Right lobe of liver (tissue), 6 donors: ENCODE data around the gene KIZ. TPM values are rescaled to one million over a fixed set of nuclear protein-coding genes. Genes with fewer than 3 reads are reported as not detected.

Source experiments
- ATAC-seq, 4 donors: fragments of 200-7000 bp; cut with Tn5 transposase; one replicate each; pipeline ENCODE4 v1.9.1; 2020; ENCODE audit warnings: mild to moderate bottlenecking in 4 of 4, moderate library complexity in 4 of 4
- DNase-seq, 3 donors: peaks; one replicate each; pipeline ENCODE4 v3.0.0-alpha.2; 2020
- H3K27ac ChIP-seq, 3 donors: fragments of 200-600 bp; one replicate each; pipeline ENCODE4 v1.8.0; 2022
- H3K27me3 ChIP-seq, 2 donors: fragments of 200-600 bp; one replicate each; pipeline ENCODE4 v1.8.0; 2022
- H3K36me3 ChIP-seq, 4 donors: fragments of 200-600 bp; sonication (generic) in 1 of 4; one replicate each; pipeline versions ENCODE4 v1.5.1 to v1.8.0; 2017 to 2022; ENCODE audit warnings: control low read depth in 1 of 4
- H3K4me1 ChIP-seq, 4 donors: fragments of 200-600 bp; sonication (generic) in 1 of 4; one replicate each; pipeline versions ENCODE4 v1.5.1 to v1.8.0; 2017 to 2022; ENCODE audit warnings: control low read depth in 1 of 4
- H3K4me3 ChIP-seq, 3 donors: fragments of 200-600 bp; one replicate each; pipeline ENCODE4 v1.8.0; 2022
- H3K9me3 ChIP-seq, 4 donors: fragments of 200-600 bp; sonication (generic) in 1 of 4; one replicate each; pipeline versions ENCODE4 v1.5.1 to v1.8.0; 2017 to 2022; ENCODE audit warnings: control low read depth in 1 of 4
- POLR2A ChIP-seq: fragments of 450-650 bp; IDR thresholded peaks from one replicate; pipeline ENCODE4 v1.6.1; 2017; ENCODE audit warnings: antibody characterized with exemption, mild to moderate bottlenecking
- WGBS: methylation state at CpG from one replicate; pipeline ENCODE4 v1.1.6; 2018; ENCODE audit warnings: low coverage, low lambda C conversion rate; ENCODE audit not compliant: insufficient coverage; ENCODE audit errors: missing lambda C conversion rate; 5-methylcytosine and 5-hydroxymethylcytosine counted together
- intact Hi-C, 2 donors: fragments of 100-400 bp; cut with DNase I; formaldehyde crosslinking; loops; one replicate each; pipeline versions ENCODE4 v1.11.2 to v1.14.1; 2022
- total RNA-seq, 6 experiments: library from RNA; depleted of rRNA in 2 of 6; stranded (reverse); fragments of >200 nt in 2 of 6; fragmentation: NEBNext Ultra II Directional in 3 of 6; extraction: Animal tissue kit (Norgen Biotek cat#: 25700) in 3 of 6; gene quantifications; one replicate each; pipeline versions ENCODE4 v1.1.0 to v1.2.4, GENCODE V29; 2016 to 2023
- TF ChIP-seq, protein P1 (sequence below), 4 donors: fragments of 200-600 bp in 3 of 4; fragments of 450-650 bp in 1 of 4; IDR thresholded peaks; one replicate each; pipeline versions ENCODE4 v1.5.1 to v1.8.0; 2016 to 2022; ENCODE audit warnings: antibody characterized with exemption in 4 of 4, mild to moderate bottlenecking in 2 of 4
- donor health status: DM: no; HTN: yes; CAD: no.
- donor health status: DM: no; HTN: no; CAD: no.
- donor health status: DM: no; HTN: no; CAD: no.
- donor health status: DM: no; HTN: yes; CAD: no.
- donor health status: DM: no; HTN: yes; CAD: no.

The KIZ gene
- total RNA-seq, 6 experiments from 2014 or later = 5.1 to 11.5 (median 7.4) TPM

DNA sequence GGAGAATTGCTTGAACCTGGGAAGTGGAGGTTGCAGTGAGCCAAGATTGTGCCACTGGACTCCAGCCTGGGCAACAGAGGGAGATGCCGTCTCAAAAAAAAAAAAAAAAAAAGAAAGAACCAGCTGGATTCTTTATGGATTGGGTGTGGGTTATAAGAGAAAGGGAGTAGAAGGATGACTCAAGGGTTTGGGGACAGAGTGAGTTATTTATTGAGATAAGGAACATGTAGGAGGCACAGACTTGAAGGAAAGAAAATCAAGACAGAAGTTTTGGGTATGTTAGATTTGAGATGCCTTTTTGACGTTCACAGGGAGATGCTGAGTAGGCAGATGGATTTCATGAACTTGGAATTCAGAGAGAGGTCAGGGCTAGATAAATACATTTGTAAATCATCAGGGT lies 47.6 kb downstream of the KIZ start:
- no peak overlapping the region for H3K27ac ChIP-seq
- H3K4me3 ChIP-seq = no peak overlapping the region
- no peak for TF ChIP-seq POLR2A
- TF ChIP-seq, protein P1, sequence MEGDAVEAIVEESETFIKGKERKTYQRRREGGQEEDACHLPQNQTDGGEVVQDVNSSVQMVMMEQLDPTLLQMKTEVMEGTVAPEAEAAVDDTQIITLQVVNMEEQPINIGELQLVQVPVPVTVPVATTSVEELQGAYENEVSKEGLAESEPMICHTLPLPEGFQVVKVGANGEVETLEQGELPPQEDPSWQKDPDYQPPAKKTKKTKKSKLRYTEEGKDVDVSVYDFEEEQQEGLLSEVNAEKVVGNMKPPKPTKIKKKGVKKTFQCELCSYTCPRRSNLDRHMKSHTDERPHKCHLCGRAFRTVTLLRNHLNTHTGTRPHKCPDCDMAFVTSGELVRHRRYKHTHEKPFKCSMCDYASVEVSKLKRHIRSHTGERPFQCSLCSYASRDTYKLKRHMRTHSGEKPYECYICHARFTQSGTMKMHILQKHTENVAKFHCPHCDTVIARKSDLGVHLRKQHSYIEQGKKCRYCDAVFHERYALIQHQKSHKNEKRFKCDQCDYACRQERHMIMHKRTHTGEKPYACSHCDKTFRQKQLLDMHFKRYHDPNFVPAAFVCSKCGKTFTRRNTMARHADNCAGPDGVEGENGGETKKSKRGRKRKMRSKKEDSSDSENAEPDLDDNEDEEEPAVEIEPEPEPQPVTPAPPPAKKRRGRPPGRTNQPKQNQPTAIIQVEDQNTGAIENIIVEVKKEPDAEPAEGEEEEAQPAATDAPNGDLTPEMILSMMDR (IDR thresholded peaks at IDR 0.05) = no peak
- no peaks in the 10 kb centered on the region for H3K4me1 ChIP-seq
- no peaks in the 10 kb centered on the region for H3K36me3 ChIP-seq
- 68% methylated on average over 2 of the region's 2 CpGs for WGBS
- DNase-seq (no peak), ATAC-seq (no peak)
- H3K27me3 ChIP-seq = no peaks in the 10 kb centered on the region
- intact Hi-C loops = no loop called here
- H3K9me3 ChIP-seq = no peaks in the 10 kb centered on the region

DNA sequence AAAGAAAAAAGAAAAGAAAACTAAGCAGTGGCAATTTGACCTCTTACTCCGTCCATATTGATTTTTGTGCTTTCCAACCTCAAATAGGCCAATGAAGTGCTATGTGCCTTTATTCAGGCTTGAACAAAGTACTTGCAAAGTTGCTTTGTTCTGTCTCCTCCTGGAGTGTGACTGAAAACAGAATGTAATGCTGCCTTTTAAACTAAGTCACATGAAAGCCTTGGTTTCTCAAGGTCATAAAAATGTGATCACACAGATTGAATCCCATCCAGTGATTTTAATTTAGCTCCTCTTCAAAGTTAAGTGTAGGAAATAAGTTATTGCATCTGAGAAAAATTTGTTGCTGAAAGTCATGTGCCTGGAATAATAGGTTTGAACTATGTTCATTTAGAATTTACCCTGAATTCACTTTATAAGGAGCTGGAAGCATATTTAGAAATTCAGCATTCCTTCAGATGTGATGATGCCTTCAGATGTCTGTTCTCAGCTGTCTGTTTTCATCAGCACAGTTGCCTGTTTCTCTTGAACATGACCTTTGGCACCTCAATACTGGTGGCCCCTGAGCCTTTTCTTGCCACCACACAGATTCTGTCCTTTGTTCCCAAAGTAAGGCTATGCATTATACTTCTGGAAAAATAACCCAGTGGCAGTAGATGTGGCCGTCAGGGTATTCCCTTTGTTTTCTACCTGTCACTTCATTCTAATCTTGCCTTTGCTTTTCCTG lies 48.8 kb downstream of the KIZ start:
- ATAC-seq = peak in 1 of 4 donors; percentile 42
- intact Hi-C loops = no loop called here
- no peaks in the 10 kb centered on the region for H3K4me1 ChIP-seq
- no peak for DNase-seq
- H3K4me3 ChIP-seq = no peak overlapping the region
- no peak overlapping the region for H3K27ac ChIP-seq
- no peaks in the 10 kb centered on the region for H3K9me3 ChIP-seq
- 55% methylated on average over 2 of the region's 2 CpGs for WGBS
- no peaks in the 10 kb centered on the region for H3K27me3 ChIP-seq
- TF ChIP-seq, protein P1 (IDR thresholded peaks at IDR 0.05) = no peak
- no peak for TF ChIP-seq POLR2A
- H3K36me3 ChIP-seq = no peaks in the 10 kb centered on the region

DNA sequence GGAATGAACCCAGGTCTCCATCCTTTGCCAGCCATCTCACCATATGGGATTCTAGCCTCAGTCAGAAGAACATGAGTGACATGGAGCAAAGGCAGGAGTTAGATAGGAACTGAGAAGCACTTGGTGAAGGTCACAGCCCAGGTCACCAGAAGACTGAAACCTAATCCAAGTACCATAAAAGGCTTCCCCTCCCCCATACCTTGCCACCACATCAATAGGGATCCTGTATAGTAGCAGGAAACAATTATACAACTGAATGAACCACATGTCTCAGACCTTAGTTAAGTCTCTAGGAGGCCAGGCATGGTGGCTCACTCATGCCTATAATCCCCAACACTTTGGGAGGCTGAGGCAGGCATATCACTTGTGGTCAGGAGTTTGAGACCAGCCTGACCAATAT lies 49.6 kb downstream of the KIZ start:
- no peak for TF ChIP-seq POLR2A
- TF ChIP-seq, protein P1 (IDR thresholded peaks at IDR 0.05) = no peak
- H3K36me3 ChIP-seq = no peaks in the 10 kb centered on the region
- no peaks in the 10 kb centered on the region for H3K9me3 ChIP-seq
- no peaks in the 10 kb centered on the region for H3K27me3 ChIP-seq
- ATAC-seq (no peak), DNase-seq (no peak)
- intact Hi-C loops = no loop called here
- no peaks in the 10 kb centered on the region for H3K4me1 ChIP-seq
- H3K27ac ChIP-seq = no peak overlapping the region
- H3K4me3 ChIP-seq = no peak overlapping the region

DNA sequence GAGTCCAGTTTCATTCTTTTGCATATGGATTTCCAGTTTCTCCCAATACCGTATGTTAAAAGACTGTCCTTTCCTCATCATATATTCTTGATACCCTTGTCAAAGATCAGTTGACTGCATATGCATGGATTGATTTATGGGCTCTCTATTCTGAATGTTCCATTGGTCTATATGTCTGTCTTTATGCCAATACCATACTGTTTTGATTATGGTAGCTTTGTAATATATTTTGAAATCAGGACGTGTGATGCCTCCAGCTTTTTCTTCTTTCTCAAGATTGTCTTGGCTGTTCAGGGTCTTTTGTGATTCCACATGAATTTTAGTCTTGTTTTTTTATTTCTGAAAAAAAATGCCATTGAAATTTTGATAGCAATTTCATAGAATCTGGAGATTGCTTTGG lies 51.9 kb downstream of the KIZ start:
- Histone ChIP-seq H3K27me3 (no peaks in the 10 kb centered on the region), H3K36me3 (no peaks in the 10 kb centered on the region), H3K4me1 (no peaks in the 10 kb centered on the region), H3K27ac (no peak overlapping the region), H3K9me3 (no peaks in the 10 kb centered on the region), H3K4me3 (no peak overlapping the region)
- TF ChIP-seq, protein P1 (IDR thresholded peaks at IDR 0.05) = no peak
- TF ChIP-seq POLR2A = no peak
- no peak for DNase-seq
- ATAC-seq = no peak
- WGBS = 100% methylated on average over 2 of the region's 2 CpGs
- intact Hi-C loops = no loop called here

DNA sequence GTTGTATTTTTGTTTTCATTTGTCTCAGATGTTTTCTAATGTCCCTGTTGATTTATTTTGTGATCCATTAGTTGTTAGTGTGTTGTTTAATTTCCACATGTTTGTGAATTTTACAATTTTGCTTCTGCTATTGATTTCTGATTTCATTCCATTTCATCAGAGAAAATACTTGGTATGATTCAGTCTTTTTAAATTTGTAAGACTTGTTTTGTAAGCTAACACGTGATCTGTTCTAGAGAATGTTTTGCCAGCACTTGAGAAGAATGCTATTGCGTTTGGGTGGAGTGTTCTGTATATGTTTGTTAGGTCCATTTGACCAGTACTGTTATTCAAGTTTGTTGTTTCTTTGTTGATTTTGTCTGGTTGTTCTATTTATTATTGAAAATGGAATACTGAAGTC lies 53.9 kb downstream of the KIZ start:
- no peak overlapping the region for H3K27ac ChIP-seq
- no peaks in the 10 kb centered on the region for H3K9me3 ChIP-seq
- DNase-seq = no peak
- H3K4me3 ChIP-seq = no peak overlapping the region
- H3K4me1 ChIP-seq = no peaks in the 10 kb centered on the region
- intact Hi-C loops = no loop called here
- WGBS = 78% methylated on average over 2 of the region's 2 CpGs
- H3K27me3 ChIP-seq = no peaks in the 10 kb centered on the region
- TF ChIP-seq, protein P1 (IDR thresholded peaks at IDR 0.05) = no peak
- no peak for TF ChIP-seq POLR2A
- ATAC-seq = no peak
- no peaks in the 10 kb centered on the region for H3K36me3 ChIP-seq
